HG03045 (cell line): Measurements from ENCODE around the gene RBM8A.
A peak's percentile ranks its signal among the peaks of the same experiment; 100 is the strongest.

Experiments used
- ATAC-seq: cut with Tn5 transposase; IDR thresholded peaks from one replicate; pipeline ENCODE4 v1.9.1; 2021; ENCODE audit warnings: mild to moderate bottlenecking, moderate library complexity; ENCODE audit not compliant: unreplicated experiment

RBM8A gene

DNA sequence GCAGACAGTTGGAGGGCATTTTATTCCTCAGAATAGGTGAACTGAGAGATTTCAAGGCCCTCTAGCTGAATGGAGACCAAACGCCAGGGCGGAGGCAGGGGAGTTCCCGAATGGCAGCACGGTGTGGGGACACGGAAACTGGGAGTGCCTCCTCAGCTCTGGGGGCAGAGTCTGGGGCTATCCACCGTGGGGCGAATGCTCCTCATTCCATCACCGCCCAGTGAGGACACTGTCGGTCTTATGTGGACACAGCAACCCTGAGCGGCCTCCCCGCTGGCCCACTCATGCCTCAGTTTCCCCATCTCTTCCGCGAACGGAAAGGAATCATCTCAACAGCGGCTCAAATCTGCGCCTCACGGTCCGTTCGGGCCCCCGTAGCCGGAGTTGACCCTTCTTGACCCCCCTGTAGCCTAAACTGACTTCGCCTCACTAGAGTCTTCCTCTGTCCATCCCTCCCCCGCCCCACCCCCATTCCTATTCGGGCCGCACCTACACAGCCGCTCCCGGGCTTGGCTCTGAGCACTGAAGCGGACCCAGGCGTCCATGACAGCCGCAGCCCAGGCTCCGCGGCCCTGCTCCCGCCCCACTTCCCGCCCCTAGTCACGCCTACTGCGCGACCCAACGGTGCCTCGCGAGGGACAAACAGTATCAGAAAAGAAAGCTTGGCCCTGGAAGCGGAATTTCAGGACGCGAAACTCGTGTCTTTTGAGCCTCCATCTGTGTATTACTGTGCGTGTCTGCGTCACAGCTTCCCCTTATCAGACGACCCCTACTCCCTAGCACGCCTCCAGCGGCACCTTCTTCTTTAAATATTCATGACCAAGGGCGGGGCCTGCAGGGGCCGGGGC, 8.9 kb downstream of the RBM8A start, which contains the start of gene PEX11B:
TSS of gene PEX11B (minus strand) at position 574 of the 848 bp plus-strand sequence. CDS start at position 545, 29 bp downstream.
- peak; percentile 86 for ATAC-seq

- ATAC-seq = no peak
These were observed 9.7 kb downstream of the RBM8A start for GRCh38 chr1:145917595-145917994.

- no peak for ATAC-seq
These were observed 10.5 kb downstream of the RBM8A start for GRCh38 chr1:145916745-145917144.

DNA sequence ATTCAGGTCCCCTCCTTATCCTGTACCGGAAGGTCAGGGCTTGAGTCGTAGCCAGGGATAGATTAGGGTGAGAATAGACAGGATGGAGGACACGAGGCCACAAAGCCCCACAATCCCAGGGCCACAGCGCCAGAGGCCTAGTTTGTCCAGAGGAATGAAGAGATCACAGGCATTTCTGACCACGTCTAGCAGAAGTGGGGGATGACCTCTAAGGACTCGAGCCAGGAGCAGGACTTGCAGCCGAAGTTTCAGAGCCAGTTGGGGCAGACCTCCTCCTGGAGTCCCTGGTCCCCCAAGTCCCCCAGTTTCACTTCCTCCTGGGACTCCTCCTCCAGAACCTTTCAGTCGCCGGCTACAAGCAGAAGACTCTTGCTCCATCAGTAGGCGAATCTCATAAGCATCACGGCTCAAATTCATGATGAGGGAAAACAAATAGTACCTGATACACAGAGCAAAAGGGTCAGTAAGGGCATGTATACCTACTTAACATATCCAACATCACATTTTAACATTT, 15.1 kb downstream of the RBM8A start:
- no peak for ATAC-seq

GRCh38 chr1:145908653-145909052, 18.6 kb downstream of the RBM8A start:
- ATAC-seq = no peak

GRCh38 chr1:145906954-145907753, 20.1 kb downstream of the RBM8A start:
- ATAC-seq = no peak

GRCh38 chr1:145901312-145902021, 25.8 kb downstream of the RBM8A start:
- no peak for ATAC-seq

DNA sequence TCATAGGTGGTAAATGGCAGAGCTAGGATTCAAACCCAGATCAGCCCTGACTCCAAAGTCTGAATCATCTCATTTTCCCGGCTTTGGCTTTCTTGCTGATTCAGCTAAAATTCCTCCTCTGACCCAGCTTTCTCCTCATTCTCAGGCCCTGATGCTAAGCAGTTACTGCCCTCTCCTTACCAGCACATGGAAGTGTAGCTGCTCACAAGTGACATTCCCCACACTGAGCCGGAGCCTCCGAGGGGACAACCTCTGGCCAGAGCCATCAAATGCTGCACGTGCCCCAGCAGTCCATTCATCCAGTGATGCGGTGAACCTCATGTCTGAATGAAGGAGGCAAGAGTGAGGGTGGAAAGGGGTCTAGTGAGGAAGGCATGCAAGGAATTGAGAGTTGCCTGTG, 28.5 kb downstream of the RBM8A start:
- ATAC-seq = no peak

DNA sequence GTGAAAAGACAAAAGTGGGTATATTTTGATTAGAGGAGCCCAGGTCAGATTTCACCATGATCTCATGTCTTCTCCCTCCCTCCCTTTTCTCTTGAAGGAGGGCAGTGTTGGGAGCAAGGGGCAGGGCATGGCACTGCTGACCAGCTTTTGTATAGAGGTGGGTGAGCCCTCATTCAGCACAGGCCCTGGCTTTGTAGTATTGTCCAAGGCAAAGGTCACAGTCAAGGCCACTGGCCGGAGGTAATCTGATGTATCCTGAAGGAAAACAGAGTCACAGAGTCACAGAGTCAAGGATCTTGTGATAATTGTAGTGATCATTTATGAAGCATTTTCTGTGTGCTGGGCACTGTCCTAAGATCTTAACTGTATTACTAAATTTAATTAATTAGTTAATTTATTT, 29.3 kb downstream of the RBM8A start:
- ATAC-seq = no peak

DNA sequence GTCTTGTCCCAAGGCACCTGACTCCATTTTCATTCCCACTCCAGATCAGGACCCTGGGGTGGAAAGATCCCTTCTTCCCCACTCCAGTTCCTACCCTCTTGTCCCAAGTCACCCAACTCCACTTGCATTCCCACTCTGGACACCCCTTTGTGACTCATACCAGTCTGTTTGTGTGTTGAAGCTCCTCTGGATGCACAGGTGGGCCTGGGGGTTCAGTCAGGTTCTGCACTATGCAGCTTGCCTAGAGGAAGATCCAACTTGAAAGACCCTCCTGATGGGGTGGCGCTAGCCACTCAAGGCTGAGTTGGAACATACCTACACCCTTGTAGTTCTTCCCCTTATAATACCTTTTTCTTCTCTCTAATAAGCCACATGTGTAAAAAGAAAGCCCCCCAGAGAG, 31.8 kb downstream of the RBM8A start:
- no peak for ATAC-seq

DNA sequence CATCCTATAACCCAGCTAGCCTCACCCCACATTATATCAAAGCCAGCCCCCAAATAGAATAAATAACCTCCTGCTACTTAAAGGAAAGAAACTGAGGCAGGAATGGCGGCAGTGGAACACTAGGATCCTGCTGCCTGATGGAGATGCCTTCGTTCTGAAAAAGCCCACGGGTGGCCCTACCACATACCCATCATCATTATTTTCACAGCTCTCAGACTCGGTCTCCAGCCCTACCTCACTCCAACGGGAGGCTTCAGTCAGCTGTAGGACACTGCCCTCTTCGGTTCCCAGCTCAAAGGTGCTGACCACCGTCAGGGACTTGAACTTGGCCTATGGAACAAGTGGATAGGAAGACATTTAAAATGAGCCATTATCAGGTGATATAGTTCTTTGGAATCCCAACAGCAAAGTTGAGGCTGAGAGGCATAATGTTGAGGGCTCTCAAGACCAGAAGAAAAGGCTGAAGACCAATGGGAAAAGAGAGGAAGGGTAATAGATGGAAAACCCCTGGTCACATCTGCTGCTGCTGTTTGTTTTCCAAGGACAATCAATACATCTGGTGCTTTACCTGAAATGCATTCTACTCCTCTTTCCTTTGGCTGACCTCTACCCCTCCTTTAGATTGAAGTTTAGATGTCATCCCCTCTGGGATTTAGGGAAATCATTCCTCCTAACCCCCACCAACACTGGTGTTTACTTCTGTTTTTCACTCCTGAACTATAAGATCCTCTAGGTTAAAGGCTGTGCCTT, 33.8 kb downstream of the RBM8A start:
- ATAC-seq = no peak

GRCh38 chr1:145892486-145893087, 34.7 kb downstream of the RBM8A start:
- no peak for ATAC-seq

- no peak for ATAC-seq
These were observed 35.4 kb downstream of the RBM8A start for GRCh38 chr1:145891587-145892485.

DNA sequence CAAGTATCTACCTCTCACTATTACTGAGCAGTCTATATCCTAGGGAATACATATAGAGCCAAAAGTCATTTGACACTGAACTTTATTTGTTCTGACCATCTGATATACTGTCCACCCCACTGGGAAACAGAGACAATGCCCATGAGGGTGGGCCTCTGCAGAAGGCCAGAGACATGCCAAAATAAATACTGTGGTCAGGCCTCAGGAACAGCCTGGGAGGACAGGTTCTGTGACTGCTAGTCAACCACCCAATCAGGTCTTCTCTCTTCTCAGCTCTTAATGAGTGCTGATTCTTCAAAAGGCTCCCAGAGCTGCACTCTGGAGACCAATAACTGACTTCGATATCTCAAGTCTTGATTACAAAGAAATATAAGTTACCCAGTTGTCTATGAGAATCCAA, 36.1 kb downstream of the RBM8A start:
- no peak for ATAC-seq

GRCh38 chr1:145889722-145890121, 37.6 kb downstream of the RBM8A start:
- no peak for ATAC-seq

DNA sequence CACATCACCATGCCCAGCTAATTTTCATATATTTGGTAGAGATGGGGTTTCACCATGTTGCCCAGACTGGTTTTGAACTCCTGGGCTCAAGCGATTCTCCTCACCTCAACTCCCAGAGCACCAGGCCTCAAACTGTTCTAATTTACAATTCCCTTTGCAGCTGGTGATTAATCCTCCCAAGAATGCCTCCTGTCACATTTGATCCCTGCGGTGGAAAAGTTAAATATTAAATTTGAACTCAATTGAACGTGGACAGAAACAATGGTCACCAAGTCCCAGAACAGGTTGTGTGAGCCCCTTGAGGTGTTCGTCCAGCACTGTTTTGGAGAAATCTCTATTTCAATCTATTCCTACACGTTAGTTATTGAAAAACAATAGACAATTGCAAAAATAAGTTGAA, 39.7 kb downstream of the RBM8A start:
- ATAC-seq = no peak

DNA sequence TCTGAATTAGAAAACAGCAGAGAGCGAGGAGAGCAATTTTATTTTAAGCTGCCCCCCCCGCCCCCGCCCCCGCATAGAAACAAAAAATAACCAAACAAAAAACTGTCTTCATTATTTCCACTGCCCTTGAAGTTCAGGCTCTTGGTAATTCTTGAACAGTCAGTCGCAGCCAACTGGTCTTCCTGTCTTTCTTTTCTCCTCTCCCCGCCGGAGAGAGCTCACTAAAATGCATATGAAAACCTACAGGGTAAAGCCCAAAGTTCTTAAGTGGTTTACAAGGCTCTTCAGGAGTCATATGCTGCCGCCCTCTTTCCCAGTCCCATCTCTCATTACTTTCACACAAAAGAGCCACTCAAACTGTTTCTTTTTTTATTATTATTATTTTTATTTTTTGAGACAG, 40.5 kb downstream of the RBM8A start:
- ATAC-seq = no peak

DNA sequence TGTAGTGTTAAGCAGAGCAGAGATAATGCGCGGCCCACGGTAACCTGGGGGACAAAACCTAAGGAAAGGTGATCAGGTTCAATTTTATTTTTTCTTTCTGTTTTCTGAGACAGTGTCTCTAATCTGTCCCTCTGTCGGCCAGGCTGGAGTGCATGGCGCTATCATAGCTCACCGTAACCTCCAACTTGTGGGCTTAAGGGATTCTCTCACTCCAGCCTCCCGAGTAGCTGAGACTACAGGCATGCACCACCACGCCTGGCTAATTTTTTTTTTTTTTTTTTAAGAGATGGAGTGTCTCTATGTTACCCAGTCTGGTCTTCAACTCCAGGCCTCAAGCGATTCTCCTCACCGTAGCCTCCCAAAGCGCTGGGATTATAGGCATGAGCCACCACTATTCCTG, 40.9 kb downstream of the RBM8A start:
- no peak for ATAC-seq

DNA sequence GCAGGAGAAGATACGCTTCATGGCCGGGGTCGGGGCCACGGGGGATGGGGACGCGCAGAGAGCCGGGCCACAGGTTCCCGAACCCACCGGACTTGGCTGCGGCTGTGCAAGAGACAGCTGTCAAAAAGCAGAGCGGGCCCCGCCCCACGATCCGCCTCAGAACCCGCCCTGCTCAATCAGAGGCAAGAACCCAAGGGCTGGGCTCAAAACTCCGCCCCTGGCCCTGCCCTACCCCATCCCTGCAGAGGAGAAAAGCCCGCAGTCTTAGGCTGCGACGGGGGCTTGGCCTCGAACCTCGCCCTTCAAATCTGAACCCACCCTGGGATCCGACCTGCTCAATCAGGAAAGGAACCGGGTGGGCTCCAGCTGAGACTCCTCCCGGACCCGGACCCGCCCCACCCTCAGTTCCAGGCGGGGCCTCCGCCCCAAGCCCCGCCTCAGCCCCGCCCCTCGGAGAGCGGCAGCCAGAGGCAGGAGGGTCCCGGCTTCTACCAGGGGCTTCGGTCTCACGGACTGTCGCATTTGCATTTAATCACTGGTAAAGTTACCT, 41.5 kb downstream of the RBM8A start, which contains the start of gene ANKRD35:
TSS of gene ANKRD35 (minus strand) at position 129 of the 550 bp plus-strand sequence. CDS start at position 21, 108 bp downstream.
- ATAC-seq = peak; percentile 98
